Activated CD4-positive, alpha-beta T cell treated with anti-CD3 and anti-CD28 coated beads for 48 hours (primary cell): ENCODE measurements around the gene C1orf232.

Experiments
- DNase-seq: peaks from one replicate; pipeline ENCODE4 v3.0.0-alpha.2; 2020

C1orf232 gene

DNA sequence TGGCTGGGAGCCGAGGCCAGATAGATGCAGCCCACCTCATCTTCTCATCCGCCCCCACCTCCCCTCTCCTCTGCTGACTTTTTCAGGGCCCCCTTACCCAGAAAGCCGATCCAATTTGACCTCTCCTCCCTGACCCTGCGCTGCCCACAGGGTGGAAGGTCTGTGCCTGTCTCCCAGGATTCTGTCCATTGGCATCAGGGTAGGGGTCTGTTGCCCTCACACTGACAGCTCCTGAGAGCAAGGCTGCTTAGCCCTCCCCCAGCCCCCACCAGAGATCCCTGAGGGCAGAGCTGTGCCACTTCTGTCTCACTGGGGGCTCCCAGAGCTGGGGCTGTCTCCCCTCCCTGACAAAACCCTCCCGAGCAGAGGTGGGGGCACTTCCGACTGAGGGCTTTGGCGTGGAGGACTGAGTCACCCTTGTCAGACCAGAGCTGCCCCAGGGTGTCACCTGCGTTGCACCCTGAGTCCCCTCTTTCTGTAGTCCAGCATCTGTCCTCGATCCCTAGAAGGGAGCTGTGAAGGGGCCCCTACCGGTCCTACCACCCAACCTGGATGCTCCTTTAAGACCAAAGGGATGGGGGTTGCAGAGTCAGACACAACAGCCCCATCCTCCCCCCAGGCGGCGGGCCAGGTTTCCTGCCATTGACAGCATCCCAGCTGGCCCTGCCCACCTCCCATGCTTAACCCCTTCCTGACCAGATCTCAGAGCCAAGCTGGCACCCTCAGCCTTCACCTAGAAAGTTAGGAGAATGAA, 12.3 kb downstream of the C1orf232 start:
- DNase-seq: no peak

DNA sequence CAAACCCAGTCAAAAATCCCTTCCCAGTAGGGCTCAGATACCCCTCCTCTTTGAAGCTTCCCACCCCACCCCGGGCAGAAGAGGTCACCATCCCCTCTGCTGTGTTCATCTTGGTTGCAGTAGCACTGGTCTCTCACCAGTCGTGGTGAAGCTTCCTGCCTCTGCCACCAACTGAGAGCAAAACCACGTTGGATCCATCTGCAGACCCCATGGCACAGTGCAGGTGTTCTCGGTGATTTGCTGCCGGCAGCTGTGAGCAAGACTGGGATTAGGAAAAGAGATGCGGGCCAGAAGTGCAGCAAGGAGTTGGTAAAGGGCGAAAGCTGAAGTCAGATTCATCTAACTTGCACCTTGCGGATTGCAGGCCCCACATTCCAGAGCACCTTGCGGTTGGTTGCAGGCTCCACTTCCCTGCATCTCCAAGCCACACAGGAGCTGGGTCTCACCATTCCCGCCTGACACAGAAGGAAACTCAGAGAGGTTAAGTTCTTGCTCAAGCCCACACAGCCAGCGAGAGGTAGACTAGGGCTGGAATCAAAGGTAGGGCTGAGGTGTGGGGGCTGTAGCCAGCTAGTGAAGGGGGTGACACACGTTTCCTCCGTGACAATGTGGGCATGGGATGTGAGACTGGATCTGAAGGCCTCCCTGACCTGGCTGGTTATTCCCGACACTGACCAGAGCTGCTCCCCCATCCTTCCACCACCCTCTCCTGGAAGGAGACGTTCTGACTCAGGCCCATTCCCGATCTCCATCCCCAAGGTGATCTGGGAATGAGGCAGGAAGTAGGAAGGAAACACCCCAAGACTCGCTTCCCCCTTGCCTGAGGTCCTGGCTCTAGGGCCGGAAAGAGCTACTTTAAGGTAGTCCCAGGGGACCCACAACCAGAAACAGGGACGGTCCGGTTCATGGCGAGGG, 13.1 kb downstream of the C1orf232 start:
- DNase-seq: no peak

GRCh38 chr1:26154750-26155149, 14.0 kb downstream of the C1orf232 start:
- DNase-seq: no peak

GRCh38 chr1:26153966-26154532, 14.7 kb downstream of the C1orf232 start:
- DNase-seq: no peak

GRCh38 chr1:26148887-26149286, 19.9 kb downstream of the C1orf232 start:
- DNase-seq: no peak

DNA sequence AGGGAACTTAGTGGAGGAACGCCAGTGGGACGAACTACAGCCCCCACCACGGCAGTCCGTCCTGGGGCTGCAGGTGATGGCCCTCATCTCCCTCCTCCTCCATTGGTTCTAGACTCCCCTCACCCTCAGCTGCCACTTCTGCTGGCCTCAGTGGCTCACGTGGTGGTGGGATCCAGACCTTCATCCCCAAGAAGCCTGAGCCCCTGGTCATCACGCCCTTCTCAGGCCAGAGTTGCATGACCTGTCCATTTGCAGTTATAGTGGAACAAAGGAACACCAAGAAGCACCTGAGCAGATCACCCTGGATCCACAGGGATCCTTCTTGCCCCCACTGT, 22.8 kb downstream of the C1orf232 start:
- no peak for DNase-seq

GRCh38 chr1:26145041-26145959, 23.5 kb downstream of the C1orf232 start:
- peak; percentile 78 for DNase-seq

GRCh38 chr1:26142159-26142558, 26.6 kb downstream of the C1orf232 start:
- DNase-seq: no peak

DNA sequence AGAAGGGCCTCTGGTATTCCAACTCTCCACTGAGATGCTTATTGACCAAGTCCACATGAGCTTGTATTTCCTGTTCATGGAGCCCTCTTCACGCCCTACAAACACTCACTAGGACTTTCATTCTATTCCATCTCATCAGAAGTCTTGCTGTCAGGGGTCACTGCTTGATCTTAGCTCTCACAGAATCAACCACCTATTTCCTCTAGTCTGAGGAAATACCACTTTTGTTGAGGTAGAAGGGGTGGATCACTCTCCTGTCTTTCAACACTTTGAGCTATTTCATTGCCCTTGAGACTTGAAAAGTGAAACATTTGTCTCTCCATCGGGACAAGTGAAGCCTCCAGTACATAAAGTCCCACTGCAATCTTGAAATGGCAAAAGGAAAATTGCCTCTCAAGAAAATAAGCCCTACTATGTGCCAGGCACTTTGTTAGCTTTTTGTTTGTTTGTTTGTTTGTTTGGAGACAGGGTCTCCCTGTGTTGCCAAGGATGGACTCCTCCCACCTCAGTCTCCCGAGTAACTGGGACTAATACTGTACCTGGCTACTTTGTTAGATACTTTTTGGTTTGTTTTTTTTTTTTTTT, 29.7 kb downstream of the C1orf232 start:
- DNase-seq: no peak

- no peak for DNase-seq
Observed at GRCh38 chr1:26134466-26134865, 34.3 kb downstream of the C1orf232 start.

- DNase-seq: no peak
Observed at GRCh38 chr1:26132834-26133167, 36.0 kb downstream of the C1orf232 start.

DNA sequence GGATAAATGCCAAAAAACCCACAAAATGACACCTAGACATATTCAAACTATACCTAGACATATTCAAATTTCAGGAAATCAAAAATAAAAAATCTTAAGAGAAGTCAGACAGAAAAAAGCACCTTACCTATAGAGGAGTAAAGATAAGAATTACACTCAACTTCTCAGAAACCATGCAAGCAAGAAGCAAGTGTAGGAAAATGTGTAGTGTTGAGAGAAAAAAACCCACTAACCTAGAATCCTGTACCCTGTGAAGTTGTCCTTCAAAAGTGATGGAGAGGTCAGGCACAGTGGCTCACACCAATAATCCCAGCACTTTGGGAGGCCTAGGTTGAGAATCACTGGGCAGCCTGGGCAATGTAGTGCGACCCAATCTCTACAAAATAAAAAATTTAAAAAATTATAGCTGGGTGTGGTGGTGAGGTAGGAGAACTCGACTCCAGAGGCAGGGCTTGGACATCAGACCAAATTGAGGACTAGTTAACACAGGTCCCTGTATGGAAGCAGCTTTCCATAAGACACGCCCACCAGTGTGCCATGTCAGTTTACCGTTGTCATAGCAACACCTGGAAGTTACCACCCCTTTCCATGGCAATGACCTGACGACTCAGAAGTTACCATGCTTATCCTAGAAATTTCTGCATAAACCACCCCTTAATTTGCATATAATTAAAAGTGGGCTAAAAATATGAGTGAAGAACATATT, 36.5 kb downstream of the C1orf232 start:
- DNase-seq: no peak

- DNase-seq: no peak
Observed at GRCh38 chr1:26130695-26131094, 38.1 kb downstream of the C1orf232 start.

GRCh38 chr1:26129778-26130177, 39.0 kb downstream of the C1orf232 start:
- no peak for DNase-seq

DNA sequence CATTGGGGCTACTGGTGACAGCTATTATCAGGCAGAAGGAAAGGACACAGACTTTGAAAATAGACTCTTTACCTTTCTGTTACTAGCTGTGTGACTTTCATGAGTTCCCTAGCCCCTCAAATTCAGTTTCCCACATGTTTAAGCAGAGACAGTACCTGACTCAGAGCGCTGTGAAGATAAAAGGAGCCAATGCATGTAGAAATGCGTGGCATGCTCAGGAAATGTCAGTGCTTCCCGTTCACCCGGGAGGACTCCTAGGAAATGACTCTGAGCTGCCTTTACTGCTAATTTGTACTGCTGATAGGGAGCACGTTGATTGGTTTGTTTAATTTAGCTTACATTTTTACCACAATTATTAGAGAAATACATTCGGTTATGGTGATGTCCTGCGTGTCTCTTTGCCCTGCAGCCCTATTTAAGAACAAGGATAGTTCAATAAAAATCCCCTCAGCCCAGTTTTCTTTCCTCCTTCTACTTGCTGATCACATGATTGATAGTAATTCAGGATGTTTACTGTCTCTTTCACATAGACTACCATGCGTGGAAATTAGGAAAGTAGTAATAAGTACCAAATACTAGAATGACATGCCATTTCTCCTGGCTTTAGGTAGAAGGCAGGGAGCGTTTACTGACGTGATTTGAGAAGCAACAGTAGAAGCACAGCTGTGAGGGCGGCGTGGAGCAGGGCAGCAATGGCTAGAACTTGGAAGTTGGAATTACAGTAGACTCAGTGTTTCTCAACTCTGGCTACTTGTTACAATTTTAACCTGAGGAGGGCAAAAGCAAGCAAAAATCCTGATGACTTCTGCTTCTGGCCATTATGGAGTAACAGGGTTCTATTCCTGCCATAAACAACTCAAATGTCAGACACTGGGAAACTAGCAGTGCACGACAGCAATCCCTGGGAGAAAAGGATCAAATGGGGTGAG, 41.3 kb downstream of the C1orf232 start:
- peak; percentile 16 for DNase-seq

GRCh38 chr1:26126321-26127084, 42.3 kb downstream of the C1orf232 start:
- DNase-seq: peak; percentile 32

DNA sequence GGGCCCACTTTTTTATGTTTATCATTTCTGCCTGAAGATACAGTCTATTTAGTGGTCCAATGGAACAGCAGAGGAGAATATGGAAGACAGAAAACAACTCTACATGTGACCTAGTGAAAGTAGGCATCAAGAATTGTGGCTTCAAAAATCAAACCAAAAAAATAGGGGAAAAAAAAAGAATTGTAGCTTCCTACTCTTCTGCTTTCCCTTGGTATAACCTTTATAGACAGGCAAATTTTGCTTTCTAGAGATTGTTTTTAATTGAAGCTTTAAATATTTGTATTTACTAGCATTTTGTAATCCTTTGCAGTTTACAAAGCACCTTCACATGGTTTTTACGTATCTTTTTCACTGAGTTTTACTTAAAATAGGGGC, 42.8 kb downstream of the C1orf232 start:
- DNase-seq: no peak

GRCh38 chr1:26125382-26125781, 43.4 kb downstream of the C1orf232 start:
- no peak for DNase-seq

DNA sequence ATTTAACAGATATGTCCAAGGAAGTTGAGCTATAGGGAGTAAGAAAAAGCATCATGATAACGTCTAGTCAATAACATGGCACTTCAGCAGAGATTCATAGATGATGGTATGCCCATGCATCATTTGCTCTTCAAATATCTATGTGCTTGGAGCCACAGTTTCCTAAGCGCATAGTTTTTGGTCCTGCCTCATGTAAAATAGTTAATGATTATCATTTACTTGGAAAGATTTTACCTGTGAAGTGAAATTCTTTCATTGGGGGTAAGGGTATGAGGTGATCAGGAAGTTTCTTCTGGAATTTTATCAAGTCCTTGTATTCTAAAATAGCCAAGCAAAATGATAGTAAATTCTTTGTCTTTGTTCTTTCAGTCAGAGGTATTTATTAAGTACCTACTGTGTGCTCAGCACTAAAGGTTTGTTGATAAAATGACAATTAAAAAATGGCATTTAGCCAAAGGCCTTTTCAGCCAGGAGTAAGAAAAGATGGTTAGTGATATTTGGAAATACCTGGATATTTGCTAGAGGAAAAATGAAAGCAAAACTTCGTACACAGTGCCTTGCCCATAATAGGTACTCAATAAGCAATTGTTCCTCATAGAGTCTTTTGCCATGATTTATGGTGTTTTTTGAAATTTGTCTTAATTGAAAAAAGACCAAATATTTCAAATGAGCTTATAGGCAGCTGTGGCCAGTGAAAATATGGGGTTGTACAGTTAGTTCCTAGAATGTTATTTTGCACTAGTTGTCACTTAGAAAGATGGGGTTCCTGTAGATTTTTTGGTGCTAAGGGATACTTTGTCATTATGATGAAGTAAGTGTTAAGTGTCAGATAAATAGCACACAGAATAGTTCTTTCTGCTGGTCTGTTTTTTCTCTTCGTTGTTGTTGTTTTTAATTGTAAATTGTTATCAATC, 44.1 kb downstream of the C1orf232 start:
- no peak for DNase-seq
